Measurements from ENCODE around the gene SLC35B4.
"Not testable (repeated sequence)": the region's sequence is repeated elsewhere in the genome, so short reads cannot be mapped to it uniquely, and the experiment has no call there.

SLC35B4 gene

GRCh38 chr7:134330974-134331373, 14.2 kb upstream of the SLC35B4 start:
- no peak for DNase-seq

- no peak for DNase-seq
These were observed 13.1 kb upstream of the SLC35B4 start for GRCh38 chr7:134329614-134330346.

- no peak for DNase-seq
These were observed 12.2 kb upstream of the SLC35B4 start for GRCh38 chr7:134328900-134329299.

GRCh38 chr7:134327896-134328295, 11.2 kb upstream of the SLC35B4 start:
- peak; percentile 56 to 58 for DNase-seq

- DNase-seq: no peak
These were observed 7.4 kb upstream of the SLC35B4 start for GRCh38 chr7:134324107-134324506.

- no peak for DNase-seq
These were observed 3.5 kb upstream of the SLC35B4 start for GRCh38 chr7:134320201-134320600.

GRCh38 chr7:134318443-134318842, 1.7 kb upstream of the SLC35B4 start:
- no peak for DNase-seq

GRCh38 chr7:134317434-134317833, 704 bp upstream of the SLC35B4 start:
- DNase-seq: peak in 1 of 2 donors; percentile 1

DNA sequence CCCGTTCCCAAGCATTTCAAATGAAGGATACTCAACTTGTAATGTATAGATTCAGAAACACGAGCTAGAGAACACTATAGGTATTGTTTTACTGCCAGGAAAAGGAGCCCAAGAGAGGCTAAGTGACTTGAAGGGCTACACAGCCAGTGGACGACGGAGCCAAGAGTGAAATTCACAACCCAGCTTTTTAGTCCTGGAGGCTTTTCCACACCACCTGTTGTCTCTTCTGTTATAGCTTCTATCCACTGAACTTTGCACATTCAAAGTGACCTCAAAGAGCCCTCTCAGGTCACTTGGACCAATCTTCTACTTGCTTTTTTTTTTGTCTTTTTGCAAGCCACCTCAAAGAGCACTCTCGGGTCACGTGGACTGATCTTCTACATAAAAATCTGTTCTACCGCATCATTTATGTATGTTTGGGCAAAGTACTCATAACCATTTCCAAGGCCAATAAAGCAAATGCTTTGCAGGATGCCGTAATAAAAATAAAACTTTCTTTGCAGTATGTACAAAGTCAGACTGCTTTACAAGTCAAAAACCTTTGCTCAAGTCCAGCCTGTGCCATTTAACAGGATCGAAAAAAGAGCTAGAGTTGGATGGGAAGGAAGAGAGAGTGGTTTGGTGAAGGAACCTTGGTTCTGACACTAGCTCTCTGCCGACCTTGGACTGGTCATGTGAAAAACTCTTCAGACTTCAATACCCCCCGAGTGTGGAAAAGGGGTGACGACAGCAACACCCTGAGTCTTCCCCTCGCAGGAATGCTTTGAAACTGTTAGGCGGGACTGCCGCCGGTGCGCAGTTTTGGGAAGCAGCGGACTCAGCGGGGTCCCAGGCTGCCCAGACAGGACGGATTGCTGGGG, 821 bp downstream of the SLC35B4 start:
- DNase-seq: no peak

DNA sequence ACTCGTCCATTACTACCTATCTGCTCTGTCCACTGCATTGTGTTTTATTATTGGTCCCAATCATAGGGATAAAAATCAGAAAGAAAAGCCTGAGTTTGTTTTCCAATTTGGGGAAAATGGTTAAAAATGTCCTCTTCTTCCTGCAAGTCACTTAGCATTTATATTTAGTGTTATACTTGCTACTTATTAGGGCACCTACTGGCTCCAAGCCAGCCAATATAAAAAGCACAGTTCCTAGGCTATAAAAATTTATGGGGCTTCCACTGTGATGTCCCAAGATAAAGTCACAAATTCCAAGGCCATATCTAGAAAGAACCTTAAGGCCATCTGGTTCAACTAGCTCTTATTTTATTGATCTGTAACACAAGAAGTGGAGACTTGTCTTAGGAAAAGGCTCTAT, 3.2 kb downstream of the SLC35B4 start:
- DNase-seq: no peak

DNA sequence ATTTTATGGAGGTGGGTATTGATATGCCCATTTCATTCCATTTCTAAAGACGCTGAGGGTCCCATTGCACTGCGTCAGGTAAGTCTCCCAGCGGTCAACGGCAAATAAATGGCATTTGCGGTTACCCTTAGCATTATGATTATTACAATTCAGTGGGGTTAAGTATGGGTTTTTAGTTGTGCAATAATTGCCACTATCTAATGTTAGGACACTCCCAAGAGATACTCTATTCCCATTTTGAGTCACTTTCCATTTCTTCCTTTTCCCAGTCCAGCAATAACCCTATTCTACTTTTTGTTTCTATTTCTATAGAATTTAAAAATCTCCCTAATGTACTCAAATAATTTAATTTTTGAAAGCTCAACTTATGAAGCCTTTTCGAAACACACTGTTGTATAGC, 4.0 kb downstream of the SLC35B4 start:
- no peak for DNase-seq

- DNase-seq: no peak
These were observed 4.9 kb downstream of the SLC35B4 start for GRCh38 chr7:134311807-134312206.

DNA sequence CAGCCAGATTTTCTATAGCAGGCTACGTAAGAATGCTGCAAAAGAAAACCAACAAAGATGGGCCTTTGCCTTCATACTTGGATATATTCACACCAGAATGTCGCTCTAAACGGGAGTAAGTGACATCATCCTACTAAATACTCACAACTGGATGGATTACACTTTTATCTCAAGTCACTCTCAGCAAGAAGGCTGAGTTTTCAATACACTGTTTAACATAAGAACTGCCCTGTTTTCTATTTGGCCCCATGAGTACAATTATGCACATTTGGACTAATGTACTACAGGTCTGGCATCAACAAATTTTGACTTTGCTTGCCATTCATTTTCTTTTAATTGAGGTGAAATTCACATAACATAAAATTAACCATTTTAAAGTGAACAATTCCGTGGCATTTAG, 8.2 kb downstream of the SLC35B4 start:
- no peak for DNase-seq

DNA sequence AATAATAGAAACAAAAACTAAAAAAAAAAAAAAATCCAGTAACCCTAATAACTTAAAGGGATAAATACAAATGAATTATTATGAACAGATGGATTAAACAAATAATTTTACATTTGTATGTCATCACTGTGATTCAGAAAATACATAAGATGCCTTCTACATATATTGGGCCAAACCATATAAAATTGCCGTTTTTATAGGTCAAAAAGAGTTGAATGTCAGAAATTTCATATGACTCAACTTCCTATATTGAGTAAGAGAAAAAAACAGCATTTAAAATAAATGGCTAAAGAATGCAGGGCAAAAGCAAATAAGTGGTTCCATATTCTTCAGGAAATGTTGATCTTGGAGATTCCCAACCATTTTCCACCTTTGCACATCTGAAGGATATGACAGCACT, 9.4 kb downstream of the SLC35B4 start:
- DNase-seq: no peak

DNA sequence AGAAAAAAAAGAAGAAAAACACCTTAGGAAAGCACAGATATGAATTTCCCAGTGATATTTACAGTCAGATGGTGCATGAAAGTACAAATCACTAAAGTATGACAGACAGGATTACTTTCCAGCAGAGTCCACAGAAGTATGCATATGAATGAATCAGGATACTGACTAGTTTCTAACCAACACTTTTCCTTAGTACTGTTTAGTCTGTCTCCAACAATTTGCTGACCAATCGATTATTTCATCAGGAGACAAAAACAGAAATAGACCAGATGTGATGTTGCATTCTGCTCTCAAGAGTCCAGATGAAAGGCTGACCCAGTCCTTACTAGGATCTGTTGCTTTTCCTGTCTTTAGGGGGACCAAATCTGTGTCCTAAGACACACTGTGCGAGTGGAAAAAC, 14.6 kb downstream of the SLC35B4 start:
- no peak for DNase-seq

DNA sequence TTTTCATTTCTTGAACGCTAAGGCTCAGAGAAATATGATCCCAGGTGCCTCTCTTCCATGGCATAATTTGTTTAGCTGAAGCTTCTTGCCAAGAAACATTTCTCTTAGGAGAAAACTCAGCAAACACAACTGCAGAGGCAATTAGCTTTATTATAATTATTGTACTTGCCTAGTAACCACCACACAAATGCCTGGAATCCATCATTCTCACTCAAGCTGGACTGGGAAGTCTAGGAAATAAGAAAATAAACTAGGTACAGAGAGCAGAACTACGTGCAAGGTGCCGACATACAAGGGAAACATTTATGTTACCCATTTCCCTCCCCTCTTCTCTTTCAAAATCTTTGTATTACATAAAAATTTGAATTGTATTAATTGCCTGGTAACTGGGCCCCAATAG, 15.1 kb downstream of the SLC35B4 start:
- no peak for DNase-seq

DNA sequence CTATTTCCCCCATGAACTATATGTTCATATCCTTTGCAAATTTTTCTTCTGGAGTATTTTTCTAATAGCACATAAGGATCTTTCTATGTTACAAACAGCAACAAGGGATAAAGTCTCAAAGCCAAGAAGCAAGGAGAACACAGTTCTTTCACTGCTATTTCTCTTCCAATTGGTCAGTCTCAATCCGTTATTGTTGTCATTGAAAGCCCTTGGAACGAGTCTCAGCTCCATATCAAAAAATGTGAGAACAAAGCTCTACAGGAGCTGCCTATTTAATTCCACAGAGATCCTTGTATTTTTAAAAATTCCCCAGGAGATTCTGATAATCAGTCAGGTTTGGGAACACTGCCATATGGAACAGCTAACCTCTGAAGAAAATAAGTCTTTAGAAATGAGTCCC, 15.7 kb downstream of the SLC35B4 start:
- DNase-seq: no peak

DNA sequence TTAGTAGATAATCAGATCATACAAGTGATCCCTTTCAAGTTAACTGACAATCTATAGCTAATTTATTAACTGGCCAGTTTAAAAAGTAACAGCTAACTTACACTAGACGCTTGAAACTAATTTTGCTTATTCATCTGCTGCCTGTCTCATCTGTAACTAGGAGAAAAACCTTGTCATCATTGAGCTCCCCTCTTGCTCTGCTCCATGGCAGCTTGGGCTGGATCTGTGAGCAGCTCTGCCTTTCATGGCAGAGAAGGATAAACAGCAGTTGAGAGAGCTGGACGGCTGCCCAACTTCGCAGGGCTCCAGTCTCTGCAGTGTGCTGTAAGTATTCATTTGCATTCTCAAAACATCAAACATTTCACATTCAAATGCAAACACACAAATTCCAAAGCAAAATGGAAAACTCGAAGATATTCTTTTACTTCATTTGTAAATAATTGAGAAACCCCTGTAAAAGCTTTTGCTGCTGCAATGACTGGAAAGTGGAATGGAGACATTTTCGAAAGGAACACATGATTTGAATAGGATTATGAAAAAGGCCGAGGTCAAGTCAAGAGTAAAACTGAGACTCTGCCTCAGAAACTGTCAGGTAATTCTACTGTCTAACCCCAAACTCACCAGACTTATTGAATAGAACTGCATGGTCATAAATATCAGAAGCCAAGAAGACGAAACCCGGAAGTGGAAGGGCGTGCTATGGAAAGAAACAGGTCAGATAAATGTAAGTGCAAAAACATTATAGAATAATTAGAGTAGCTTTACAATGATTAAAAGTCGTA, 17.6 kb downstream of the SLC35B4 start:
- DNase-seq: no peak

- no peak for DNase-seq
These were observed 19.2 kb downstream of the SLC35B4 start for GRCh38 chr7:134297489-134297888.

DNA sequence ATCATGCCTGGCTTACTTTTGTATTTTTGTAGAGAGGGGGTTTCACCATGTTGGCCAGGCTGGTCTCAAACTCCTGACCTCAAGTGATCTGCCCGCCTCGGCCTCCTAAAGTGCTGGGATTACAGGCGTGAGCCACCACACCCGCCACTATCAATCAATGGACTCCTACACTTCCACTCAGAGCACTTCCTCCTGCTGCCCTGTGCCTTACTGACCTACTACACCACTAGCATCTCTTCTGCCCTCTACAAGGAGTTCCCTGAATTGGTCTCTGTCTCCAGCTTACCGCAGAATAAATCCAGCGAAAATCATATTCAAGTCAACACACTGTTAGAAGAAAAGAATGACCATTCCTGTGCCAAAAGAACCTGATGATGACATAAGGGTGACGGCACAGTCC, 20.7 kb downstream of the SLC35B4 start:
- not testable (repeated sequence) for DNase-seq

GRCh38 chr7:134293002-134293740, 23.6 kb downstream of the SLC35B4 start:
- peak; percentile 1 to 57 for DNase-seq

DNA sequence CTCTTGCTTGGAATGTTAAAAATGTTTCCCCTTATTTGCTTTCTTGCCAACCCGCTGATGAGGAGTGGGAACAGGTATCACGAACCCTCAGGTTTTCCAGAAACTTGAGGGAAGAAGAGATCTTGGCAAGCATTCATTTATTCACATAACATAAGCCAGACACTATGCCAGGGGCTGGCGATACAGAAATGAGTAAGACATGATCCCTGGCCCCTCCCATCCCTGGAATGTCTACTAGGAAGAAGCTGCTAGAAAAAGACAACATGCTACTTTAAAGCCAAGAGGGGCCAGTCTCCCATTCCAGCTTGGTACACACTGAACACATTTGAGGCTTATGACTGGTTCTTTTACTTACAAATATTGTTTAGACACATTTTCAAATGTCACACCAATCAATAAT, 26.4 kb downstream of the SLC35B4 start:
- DNase-seq: no peak

GRCh38 chr7:134289841-134290240, 26.9 kb downstream of the SLC35B4 start:
- no peak for DNase-seq

All from CD4-positive, alpha-beta T cell treated with Interleukin-1 beta for 1 hour (primary cell).